K562 (cell line): ENCODE results near the gene RBBP7. TPM values are rescaled to one million over a fixed set of nuclear protein-coding genes. Genes with fewer than 3 reads are reported as not detected.

Experiments
- CBX1 ChIP-seq: sonication (generic); IDR thresholded peaks from 2 replicates; pipeline ENCODE4 v1.6.1; 2016; ENCODE audit warnings: antibody characterized with exemption, low read depth, mild to moderate bottlenecking
- CEBPG ChIP-seq, 3 experiments: fragments of 200-800 bp in 1 of 3; sonication (Bioruptor generic) in 1 of 3; sonication (generic) in 1 of 3; formaldehyde crosslinking in 1 of 3; IDR thresholded peaks in 2 of 3; conservative IDR thresholded peaks in 1 of 3; 2 replicates each; pipeline versions ENCODE4 v1.6.1 to v1.8.0; 2016 to 2022; ENCODE audit warnings: missing compliant biosample characterization in 2 of 3, missing genetic modification characterization in 2 of 3, mild to moderate bottlenecking in 1 of 3, missing genetic modification reagents in 1 of 3
- CTCF ChIP-seq, 3 experiments: IDR thresholded peaks in 2 of 3; conservative IDR thresholded peaks in 1 of 3; 2 replicates each; pipeline ENCODE4 v1.5.1; 2011 to 2012; ENCODE audit warnings: low read length in 3 of 3, mild to moderate bottlenecking in 3 of 3, control low read depth in 2 of 3, improper control_type of control experiment in 1 of 3, inconsistent platforms in 1 of 3, low read depth in 1 of 3, mixed read lengths in 1 of 3, moderate library complexity in 1 of 3; ENCODE audit not compliant: insufficient read depth in 2 of 3
- E2F6 ChIP-seq, 2 experiments: IDR thresholded peaks; 2 replicates each; pipeline ENCODE4 v1.6.1; 2011; ENCODE audit warnings: borderline replicate concordance in 1 of 2, control low read depth in 1 of 2, low read depth in 1 of 2, low read length in 1 of 2, mild to moderate bottlenecking in 1 of 2, mixed read lengths in 1 of 2, moderate library complexity in 1 of 2; ENCODE audit not compliant: insufficient read depth in 1 of 2, insufficient read length in 1 of 2, poor library complexity in 1 of 2, severe bottlenecking in 1 of 2; ENCODE audit errors: extremely low read depth in 1 of 2
- HOMEZ ChIP-seq: fragments of 250-450 bp; sonication (Bioruptor Pico); IDR thresholded peaks from 2 replicates; pipeline ENCODE4 v1.4.0; 2020; ENCODE audit warnings: mild to moderate bottlenecking, moderate library complexity
- L3MBTL2 ChIP-seq: fragments of 450-650 bp; IDR thresholded peaks from 2 replicates; pipeline ENCODE4 v1.6.1; 2016; ENCODE audit warnings: mild to moderate bottlenecking, moderate library complexity
- MIER1 ChIP-seq: fragments of 450-650 bp; IDR thresholded peaks from 2 replicates; pipeline ENCODE4 v1.6.1; 2016; ENCODE audit warnings: antibody characterized with exemption, mild to moderate bottlenecking, low read depth
- NBN ChIP-seq: fragments of 450-650 bp; IDR thresholded peaks from 2 replicates; pipeline ENCODE4 v1.6.1; 2016; ENCODE audit warnings: low read depth, mild to moderate bottlenecking
- NEUROD1 ChIP-seq: fragments of 150-350 bp; IDR thresholded peaks from 2 replicates; pipeline ENCODE4 v1.6.1; 2014; ENCODE audit warnings: borderline replicate concordance, low read length, low read depth; ENCODE audit not compliant: partially characterized antibody
- PCBP2 ChIP-seq: fragments of 200-400 bp; formaldehyde crosslinking; IDR thresholded peaks from 2 replicates; pipeline ENCODE4 v1.6.1; 2018; ENCODE audit warnings: low read length, low read depth, mild to moderate bottlenecking, moderate library complexity; ENCODE audit not compliant: poor library complexity, severe bottlenecking
- PURB ChIP-seq: sonication (generic); formaldehyde crosslinking; IDR thresholded peaks from 2 replicates; pipeline ENCODE4 v1.9.0; 2021; ENCODE audit warnings: low read depth, mild to moderate bottlenecking, missing genetic modification reagents
- PYGO2 ChIP-seq: fragments of 450-650 bp; IDR thresholded peaks from 2 replicates; pipeline ENCODE4 v1.6.1; 2016; ENCODE audit warnings: mild to moderate bottlenecking, missing genetic modification characterization, moderate library complexity, missing compliant biosample characterization
- RBM39 ChIP-seq: fragments of 200-400 bp; formaldehyde crosslinking; optimal IDR thresholded peaks from 2 replicates; pipeline ENCODE3; 2018; ENCODE audit warnings: low read depth, low read length
- RFX1 ChIP-seq: fragments of 450-650 bp; IDR thresholded peaks from 2 replicates; pipeline ENCODE4 v1.6.1; 2016; ENCODE audit warnings: mild to moderate bottlenecking, moderate library complexity
- RFX7 ChIP-seq: fragments of 250-450 bp; sonication (Bioruptor Pico); IDR thresholded peaks from 2 replicates; pipeline ENCODE4 v1.5.1; 2021; ENCODE audit warnings: mild to moderate bottlenecking
- TARDBP ChIP-seq: fragments of 450-650 bp; IDR thresholded peaks from 2 replicates; pipeline ENCODE4 v1.6.1; 2016
- TBL1XR1 ChIP-seq, 2 experiments: IDR thresholded peaks; 2 replicates each; pipeline ENCODE4 v1.6.1; 2012; ENCODE audit warnings: improper control_type of control experiment in 2 of 2, low read length in 2 of 2, mild to moderate bottlenecking in 1 of 2
- YY1 ChIP-seq, 3 experiments: IDR thresholded peaks; 2 replicates each; pipeline ENCODE4 v1.6.1; 2011; ENCODE audit warnings: low read length in 2 of 3, mild to moderate bottlenecking in 2 of 3, moderate library complexity in 2 of 3, borderline replicate concordance in 1 of 3, control low read depth in 1 of 3, low read depth in 1 of 3; ENCODE audit not compliant: insufficient read depth in 3 of 3, insufficient replicate concordance in 2 of 3, control insufficient read depth in 1 of 3, insufficient read length in 1 of 3; ENCODE audit errors: extremely low read depth in 1 of 3
- ZEB2 ChIP-seq: fragments of 450-650 bp; IDR thresholded peaks from 2 replicates; pipeline ENCODE4 v1.6.1; 2016
- ZNF316 ChIP-seq: fragments of 450-650 bp; IDR thresholded peaks from 2 replicates; pipeline ENCODE4 v1.6.1; 2016
- ZNF699 ChIP-seq: fragments of 250-450 bp; sonication (Bioruptor Pico); IDR thresholded peaks from 2 replicates; pipeline ENCODE4 v1.8.0; 2021; ENCODE audit warnings: mild to moderate bottlenecking, moderate library complexity; ENCODE audit not compliant: insufficient replicate concordance
- ZNF76 ChIP-seq: fragments of 250-450 bp; sonication (Bioruptor Pico); IDR thresholded peaks from 2 replicates; pipeline ENCODE4 v1.4.0; 2020; ENCODE audit warnings: mild to moderate bottlenecking, moderate library complexity, borderline replicate concordance
- ZZZ3 ChIP-seq: fragments of 450-650 bp; IDR thresholded peaks from 2 replicates; pipeline ENCODE4 v1.6.1; 2016; ENCODE audit warnings: antibody characterized with exemption, mild to moderate bottlenecking, moderate library complexity
- polyA plus RNA-seq, 8 experiments: library from polyadenylated mRNA; depleted of rRNA in 4 of 8; stranded (reverse) in 5 of 8; unstranded in 3 of 8; fragments of >200 nt; fragmentation: Nextera tagmentation in 2 of 8; fragmentation: Illumina TruSeq in 1 of 8; extraction: Ambion mirVana in 2 of 8; extraction: Trizol in 1 of 8; gene quantifications; 2 replicates each; pipeline versions ENCODE4 v1.2.1 to v1.2.3, GENCODE V29; 2011 to 2014; ENCODE audit warnings: inconsistent platforms in 1 of 8, missing spikeins in 1 of 8
- total RNA-seq, 7 experiments: library from RNA; depleted of rRNA in 6 of 7; stranded (reverse); fragments of >200 nt in 6 of 7; fragmentation: Illumina TruSeq in 2 of 7; extraction: Trizol in 2 of 7; gene quantifications; 2 replicates each; pipeline versions ENCODE4 v1.2.1 to v1.2.3, GENCODE V29; 2011 to 2021; ENCODE audit warnings: low replicate concordance in 1 of 7

The RBBP7 gene
- total and polyA plus RNA-seq, 9 of the 15 experiments (the other 6 are each of a cell fraction or from before 2014, with no cell fraction given) = 79.0 to 364 (median 182) TPM

GRCh38 chrX:16869393-16870094 lies 618 bp downstream of the RBBP7 start (continued):
- TF ChIP-seq CBX1 = no peak
- TF ChIP-seq CEBPG (CRISPR knock-in tag; IDR thresholded peaks at IDR 0.05) = no peak
- TF ChIP-seq CEBPG (tag; conservative IDR thresholded peaks at IDR 0.05 in 1 of 2, IDR thresholded peaks at IDR 0.05 in 1 of 2) = no peak
- TF ChIP-seq PURB (CRISPR knock-in tag) = no peak
- TF ChIP-seq PYGO2 (tag) = no peak
- TF ChIP-seq ZZZ3 = no peak
- no peak for TF ChIP-seq NBN
- no peak for TF ChIP-seq MIER1
- TF ChIP-seq RFX7 = no peak
- TF ChIP-seq ZNF699 (CRISPR knock-in tag) = no peak
- TF ChIP-seq RBM39 = no peak
- no peak for TF ChIP-seq ZNF316
- TF ChIP-seq YY1 (IDR thresholded peaks at IDR 0.05; ENCODE audit: borderline replicate concordance in 1 of 3, control insufficient read depth in 1 of 3, extremely low read depth in 1 of 3, insufficient read depth in 3 of 3, insufficient read length in 1 of 3, insufficient replicate concordance in 2 of 3, low read depth in 1 of 3, low read length in 2 of 3) = no peak
- no peak for TF ChIP-seq TBL1XR1 (IDR thresholded peaks at IDR 0.05; ENCODE audit: low read length in 2 of 2)
- TF ChIP-seq TARDBP = no peak
- no peak for TF ChIP-seq HOMEZ (CRISPR knock-in tag)
- no peak for TF ChIP-seq ZEB2
- TF ChIP-seq PCBP2 = no peak
- no peak for TF ChIP-seq CTCF (IDR thresholded peaks at IDR 0.05 in 2 of 3, conservative IDR thresholded peaks at IDR 0.05 in 1 of 3; ENCODE audit: insufficient read depth in 2 of 3, low read depth in 1 of 3, low read length in 3 of 3)
- peak; percentile 51; the same call in 1 of the 2 replicates for TF ChIP-seq L3MBTL2
- no peak for TF ChIP-seq NEUROD1
- no peak for TF ChIP-seq ZNF76 (CRISPR knock-in tag)
- TF ChIP-seq E2F6 (IDR thresholded peaks at IDR 0.05; ENCODE audit: borderline replicate concordance in 1 of 2, extremely low read depth in 1 of 2, insufficient read depth in 1 of 2, insufficient read length in 1 of 2, low read depth in 1 of 2, low read length in 1 of 2, poor library complexity in 1 of 2, severe bottlenecking in 1 of 2) = peak; percentile 90 to 94
- TF ChIP-seq RFX1 = no peak
